HG02885 (cell line): ENCODE measurements around the gene KCNK3.
"Not testable (repeated sequence)": the region's sequence is repeated elsewhere in the genome, so short reads cannot be mapped to it uniquely, and the experiment has no call there.

ENCODE experiments used
- ATAC-seq: cut with Tn5 transposase; IDR thresholded peaks from one replicate; pipeline ENCODE4 v1.9.1; 2021; ENCODE audit warnings: mild to moderate bottlenecking; ENCODE audit not compliant: unreplicated experiment, poor library complexity

KCNK3 gene

GRCh38 chr2:26692279-26692896, at the start of gene KCNK3:
KCNK3 (plus strand) TSS chr2:26692722; CDS start chr2:26692876, 154 bp downstream.
- ATAC-seq: no peak

GRCh38 chr2:26644188-26644835, 48.2 kb upstream of the KCNK3 start:
- no peak for ATAC-seq

- ATAC-seq: no peak
Observed at GRCh38 chr2:26645762-26646161, 46.8 kb upstream of the KCNK3 start.

- no peak for ATAC-seq
Observed at GRCh38 chr2:26646986-26647672, 45.4 kb upstream of the KCNK3 start.

- no peak for ATAC-seq
Observed at GRCh38 chr2:26647981-26648380, 44.5 kb upstream of the KCNK3 start.

- no peak for ATAC-seq
Observed at GRCh38 chr2:26648516-26648915, 44.0 kb upstream of the KCNK3 start.

- no peak for ATAC-seq
Observed at GRCh38 chr2:26649322-26649721, 43.2 kb upstream of the KCNK3 start.

GRCh38 chr2:26649992-26650712, 42.4 kb upstream of the KCNK3 start:
- ATAC-seq: no peak

- ATAC-seq: no peak
Observed at GRCh38 chr2:26650713-26651469, 41.6 kb upstream of the KCNK3 start.

- ATAC-seq: no peak
Observed at GRCh38 chr2:26651470-26651771, 41.1 kb upstream of the KCNK3 start.

- no peak for ATAC-seq
Observed at GRCh38 chr2:26651799-26652198, 40.7 kb upstream of the KCNK3 start.

- no peak for ATAC-seq
Observed at GRCh38 chr2:26652361-26653041, 40.0 kb upstream of the KCNK3 start.

- ATAC-seq: no peak
Observed at GRCh38 chr2:26653207-26654060, 39.1 kb upstream of the KCNK3 start.

- ATAC-seq: no peak
Observed at GRCh38 chr2:26654061-26654340, 38.5 kb upstream of the KCNK3 start.

- not testable (repeated sequence) for ATAC-seq
Observed at GRCh38 chr2:26655120-26655519, 37.4 kb upstream of the KCNK3 start.

- ATAC-seq: no peak
Observed at GRCh38 chr2:26655611-26656195, 36.8 kb upstream of the KCNK3 start.

- ATAC-seq: no peak
Observed at GRCh38 chr2:26657265-26657664, 35.3 kb upstream of the KCNK3 start.

- no peak for ATAC-seq
Observed at GRCh38 chr2:26658691-26659346, 33.7 kb upstream of the KCNK3 start.
